ENCODE measurements around the gene CERKL. TPM values are rescaled to one million over a fixed set of nuclear protein-coding genes. Genes with fewer than 3 reads are reported as not detected.
A peak's percentile ranks its signal among the peaks of the same experiment; 100 is the strongest.

CERKL gene
- total and polyA plus RNA-seq, 4 donors: 1.3 to 12.0 (median 2.5) TPM

- no peaks in the 10 kb centered on the region for H3K27me3 ChIP-seq (ENCODE audit: control insufficient read depth in 3 of 3, insufficient read depth in 3 of 3, low read length in 2 of 3)
- no peak overlapping the region for H3K27ac ChIP-seq (ENCODE audit: low read depth in 1 of 2, low read length in 1 of 2)
- no peak for TF ChIP-seq CTCF (IDR thresholded peaks at IDR 0.05; ENCODE audit: control extremely low read depth, extremely low read depth)
- no peaks in the 10 kb centered on the region for H3K4me1 ChIP-seq (ENCODE audit: control insufficient read depth in 5 of 5, insufficient read depth in 5 of 5, low read length in 5 of 5)
- no peak overlapping the region for H3K4me3 ChIP-seq
- no peaks in the 10 kb centered on the region for H3K9me3 ChIP-seq (ENCODE audit: control insufficient read depth in 4 of 4, insufficient read depth in 3 of 4, low read length in 3 of 4)
- 17 to 25% methylated on average over 1 of the region's 1 CpG for WGBS, 2 donors
- H3K9ac ChIP-seq (ENCODE audit: insufficient read depth in 1 of 2, low read length in 2 of 2): no peak overlapping the region
- DNase-seq: no peak
- no peak for ATAC-seq (ENCODE audit: insufficient read depth, low FRiP score)
- peaks cover 0 to 2% (median 0%) of the 10 kb centered on the region in 4 donors for H3K36me3 ChIP-seq (ENCODE audit: control insufficient read depth in 4 of 4, insufficient read depth in 4 of 4, low read length in 4 of 4)
These were observed 139.1 kb downstream of the CERKL start for GRCh38 chr2:181517685-181518301.

GRCh38 chr2:181516992-181517391 is 139.9 kb downstream of the CERKL start:
- Histone ChIP-seq H3K4me1 (ENCODE audit: control insufficient read depth in 5 of 5, insufficient read depth in 5 of 5, low read length in 5 of 5) (no peaks in the 10 kb centered on the region), H3K27me3 (ENCODE audit: control insufficient read depth in 3 of 3, insufficient read depth in 3 of 3, low read length in 2 of 3) (no peaks in the 10 kb centered on the region), H3K27ac (ENCODE audit: low read depth in 1 of 2, low read length in 1 of 2) (no peak overlapping the region), H3K4me3 (no peak overlapping the region), H3K36me3 (ENCODE audit: control insufficient read depth in 4 of 4, insufficient read depth in 4 of 4, low read length in 4 of 4) (peaks cover 0 to 2% (median 0%) of the 10 kb centered on the region in 4 donors), H3K9ac (ENCODE audit: insufficient read depth in 1 of 2, low read length in 2 of 2) (no peak overlapping the region), H3K9me3 (ENCODE audit: control insufficient read depth in 4 of 4, insufficient read depth in 3 of 4, low read length in 3 of 4) (no peaks in the 10 kb centered on the region)
- TF ChIP-seq CTCF (IDR thresholded peaks at IDR 0.05; ENCODE audit: control extremely low read depth, extremely low read depth): no peak
- no peak for DNase-seq
- no peak for ATAC-seq (ENCODE audit: insufficient read depth, low FRiP score)

GRCh38 chr2:181515719-181516118 is 141.2 kb downstream of the CERKL start:
- ATAC-seq (ENCODE audit: insufficient read depth, low FRiP score) (no peak), DNase-seq (no peak)
- 79% methylated on average over 3 of the region's 3 CpGs for WGBS, 2 donors
- Histone ChIP-seq H3K27ac (ENCODE audit: low read depth in 1 of 2, low read length in 1 of 2) (no peak overlapping the region), H3K9me3 (ENCODE audit: control insufficient read depth in 4 of 4, insufficient read depth in 3 of 4, low read length in 3 of 4) (no peaks in the 10 kb centered on the region), H3K9ac (ENCODE audit: insufficient read depth in 1 of 2, low read length in 2 of 2) (no peak overlapping the region), H3K36me3 (ENCODE audit: control insufficient read depth in 4 of 4, insufficient read depth in 4 of 4, low read length in 4 of 4) (peaks cover 0 to 2% (median 0%) of the 10 kb centered on the region in 4 donors), H3K27me3 (ENCODE audit: control insufficient read depth in 3 of 3, insufficient read depth in 3 of 3, low read length in 2 of 3) (no peaks in the 10 kb centered on the region), H3K4me1 (ENCODE audit: control insufficient read depth in 5 of 5, insufficient read depth in 5 of 5, low read length in 5 of 5) (no peaks in the 10 kb centered on the region), H3K4me3 (no peak overlapping the region)
- TF ChIP-seq CTCF (IDR thresholded peaks at IDR 0.05; ENCODE audit: control extremely low read depth, extremely low read depth): no peak

- Histone ChIP-seq H3K36me3 (ENCODE audit: control insufficient read depth in 4 of 4, insufficient read depth in 4 of 4, low read length in 4 of 4) (peaks cover 0 to 1% (median 0%) of the 10 kb centered on the region in 4 donors), H3K4me1 (ENCODE audit: control insufficient read depth in 5 of 5, insufficient read depth in 5 of 5, low read length in 5 of 5) (no peaks in the 10 kb centered on the region), H3K4me3 (no peak overlapping the region), H3K27ac (ENCODE audit: low read depth in 1 of 2, low read length in 1 of 2) (no peak overlapping the region), H3K27me3 (ENCODE audit: control insufficient read depth in 3 of 3, insufficient read depth in 3 of 3, low read length in 2 of 3) (no peaks in the 10 kb centered on the region), H3K9me3 (ENCODE audit: control insufficient read depth in 4 of 4, insufficient read depth in 3 of 4, low read length in 3 of 4) (no peaks in the 10 kb centered on the region), H3K9ac (ENCODE audit: insufficient read depth in 1 of 2, low read length in 2 of 2) (no peak overlapping the region)
- DNase-seq (peak in 1 of 3 donors; percentile 9), ATAC-seq (ENCODE audit: insufficient read depth, low FRiP score) (no peak)
- WGBS, 2 donors: 88 to 95% methylated on average over 4 of the region's 4 CpGs
- no peak for TF ChIP-seq CTCF (IDR thresholded peaks at IDR 0.05; ENCODE audit: control extremely low read depth, extremely low read depth)
These were observed 156.7 kb downstream of the CERKL start for GRCh38 chr2:181500201-181500600.

All from lung (tissue), 12 donors.